ENCODE results near the gene GSDMA.
A peak's percentile ranks its signal among the peaks of the same experiment; 100 is the strongest.

GSDMA gene

GRCh38 chr17:39963829-39964228 is 1.0 kb downstream of the GSDMA start:
- no peak for DNase-seq

- no peak for DNase-seq
These were observed 2.4 kb downstream of the GSDMA start for GRCh38 chr17:39965017-39965699.

GRCh38 chr17:39966771-39967170 is 4.0 kb downstream of the GSDMA start:
- DNase-seq = no peak

- no peak for DNase-seq
These were observed 6.0 kb downstream of the GSDMA start for GRCh38 chr17:39968761-39969160.

GRCh38 chr17:39969375-39969774 is 6.6 kb downstream of the GSDMA start:
- DNase-seq = no peak

GRCh38 chr17:39970157-39970692 is 7.4 kb downstream of the GSDMA start:
- no peak for DNase-seq

GRCh38 chr17:39971076-39971603 is 8.3 kb downstream of the GSDMA start:
- no peak for DNase-seq

- DNase-seq = no peak
These were observed 9.5 kb downstream of the GSDMA start for GRCh38 chr17:39972271-39972670.

DNA sequence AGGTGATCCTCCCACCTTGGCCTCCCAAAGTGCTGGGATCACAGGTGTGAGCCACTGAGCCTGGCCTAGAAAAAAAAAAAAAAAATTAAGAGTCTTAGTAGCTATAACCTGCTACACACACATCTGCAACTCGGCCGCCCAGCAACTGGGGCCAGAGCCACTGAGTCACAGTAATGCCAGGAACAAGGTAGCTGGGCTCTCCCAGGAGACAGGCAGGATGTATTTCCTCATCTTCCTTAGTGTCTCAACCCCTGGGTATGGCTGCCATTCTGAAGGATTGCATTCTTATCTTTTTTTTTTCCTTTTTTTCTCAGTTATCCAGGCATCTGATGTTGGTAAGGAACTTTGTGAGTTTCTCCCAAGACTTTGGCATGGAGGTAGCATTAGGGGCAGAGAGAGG is 10.7 kb downstream of the GSDMA start:
- DNase-seq = no peak

DNA sequence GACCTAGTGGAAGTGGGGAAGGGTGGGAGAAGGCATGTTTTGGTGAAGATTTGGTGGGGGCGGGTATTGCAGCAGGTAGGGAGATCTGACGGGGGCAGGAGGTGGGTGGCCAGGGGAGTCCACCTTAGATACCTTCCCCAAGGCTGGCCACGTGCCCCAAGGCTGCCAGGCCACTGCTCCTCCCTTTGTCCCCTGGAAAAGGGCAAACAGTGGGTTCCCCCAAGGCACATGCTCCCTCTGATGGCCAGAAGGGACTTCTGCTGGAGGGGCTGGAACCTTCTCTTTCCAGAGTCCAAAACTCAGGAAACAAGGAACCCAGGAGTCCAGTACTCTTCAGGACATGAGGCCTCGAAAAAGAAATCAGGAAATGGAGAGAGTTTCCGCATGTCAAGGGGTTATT is 11.6 kb downstream of the GSDMA start:
- DNase-seq = no peak

GRCh38 chr17:39975801-39976200 is 13.0 kb downstream of the GSDMA start:
- DNase-seq = no peak

DNA sequence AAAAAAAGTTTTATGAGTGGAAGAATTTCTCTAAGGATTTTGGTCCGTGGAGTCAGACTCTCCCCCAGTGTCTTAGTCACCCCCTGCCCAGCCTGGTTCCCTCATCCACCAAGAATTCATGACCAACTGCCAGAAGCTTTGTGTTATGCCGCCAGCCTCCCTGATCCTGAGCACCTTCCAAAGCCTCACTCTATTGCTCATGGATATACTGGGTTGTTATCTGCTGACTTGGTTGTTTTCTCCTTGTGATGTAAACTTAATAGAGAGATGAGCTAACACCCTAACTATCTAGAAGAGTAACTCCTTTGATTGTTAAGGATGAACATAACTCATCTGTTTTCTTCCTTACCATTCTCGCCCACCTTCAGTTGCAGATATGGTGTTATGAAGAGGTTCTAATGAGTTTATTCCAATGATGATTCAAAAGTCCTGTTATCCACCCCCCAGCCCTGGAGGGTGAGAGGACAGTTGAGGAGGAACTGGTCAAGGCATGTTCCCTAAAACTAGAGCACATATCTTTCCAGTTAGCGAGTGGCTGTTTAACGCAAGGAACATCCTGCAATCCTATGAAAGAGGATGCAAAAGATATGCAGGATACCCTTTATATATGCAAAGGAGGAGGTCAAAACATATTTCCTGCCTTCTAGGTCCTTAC is 16.3 kb downstream of the GSDMA start:
- DNase-seq = no peak

GRCh38 chr17:39979893-39980350 is 17.1 kb downstream of the GSDMA start:
- DNase-seq = no peak

DNA sequence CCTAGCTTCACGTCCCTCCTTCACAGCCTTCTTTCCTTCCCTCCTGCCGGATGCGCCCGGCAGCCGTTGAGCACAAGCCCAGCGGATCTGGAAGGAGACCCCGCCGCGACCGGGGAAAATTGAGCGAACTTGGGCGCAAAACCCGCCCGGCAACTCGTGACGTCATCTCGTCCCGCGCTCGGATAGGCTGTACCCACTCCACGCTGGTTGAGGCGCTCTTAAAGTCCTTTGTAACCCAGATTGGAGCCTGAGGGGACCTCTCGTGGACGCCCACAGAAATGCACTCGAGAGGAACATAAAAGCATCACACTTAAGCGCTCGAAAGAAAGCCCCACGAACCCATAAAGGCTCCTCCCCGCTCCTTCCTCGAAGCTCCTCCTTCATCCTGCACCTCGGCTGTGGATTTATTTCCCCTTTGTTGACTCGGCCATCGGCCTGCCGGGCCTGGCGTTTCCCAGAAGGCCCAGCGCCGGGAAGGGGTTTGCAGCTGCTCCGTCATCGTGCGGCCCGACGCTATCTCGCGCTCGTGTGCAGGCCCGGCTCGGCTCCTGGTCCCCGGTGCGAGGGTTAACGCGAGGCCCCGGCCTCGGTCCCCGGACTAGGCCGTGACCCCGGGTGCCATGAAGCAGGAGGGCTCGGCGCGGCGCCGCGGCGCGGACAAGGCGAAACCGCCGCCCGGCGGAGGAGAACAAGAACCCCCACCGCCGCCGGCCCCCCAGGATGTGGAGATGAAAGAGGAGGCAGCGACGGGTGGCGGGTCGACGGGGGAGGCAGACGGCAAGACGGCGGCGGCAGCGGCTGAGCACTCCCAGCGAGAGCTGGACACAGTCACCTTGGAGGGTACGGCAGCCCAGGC is 17.8 kb downstream of the GSDMA start, which contains the start of gene PSMD3:
Gene PSMD3, plus strand, starts transcription at position 457 of the 856 bp plus-strand sequence. Its CDS starts 164 bp downstream, at position 621.
- peak; percentile 99 for DNase-seq

- DNase-seq = no peak
These were observed 18.5 kb downstream of the GSDMA start for GRCh38 chr17:39981207-39981741.

DNA sequence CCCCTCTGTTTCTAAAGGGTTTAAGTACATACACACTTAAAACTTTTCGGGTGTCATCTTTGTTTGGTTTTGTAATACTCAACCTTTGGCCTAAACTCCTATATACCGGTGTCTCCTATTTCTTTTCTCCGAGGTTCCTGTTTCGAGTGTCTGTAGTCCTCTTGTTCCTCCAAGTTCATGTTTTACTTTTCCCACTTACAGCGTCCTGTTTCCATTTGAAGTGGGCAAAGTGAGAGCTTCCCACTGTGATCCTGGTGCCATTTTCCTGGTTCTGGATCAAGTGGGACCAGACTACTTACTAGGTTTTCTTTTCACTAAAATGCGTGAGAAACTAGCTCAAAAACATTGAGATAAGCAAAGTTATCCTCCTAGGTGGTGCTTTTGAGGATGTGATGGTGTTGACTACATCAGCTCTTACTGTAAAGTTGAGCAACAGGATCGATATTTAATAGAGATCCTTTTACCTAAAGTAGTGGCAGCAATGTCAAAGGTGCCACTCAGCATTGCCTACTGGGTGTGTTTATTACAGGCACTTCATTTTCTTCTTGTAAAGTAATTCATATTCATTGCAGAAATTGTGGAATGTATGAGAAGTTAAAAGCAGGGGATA is 19.1 kb downstream of the GSDMA start:
- DNase-seq = no peak

GRCh38 chr17:39988206-39988810 is 25.5 kb downstream of the GSDMA start:
- DNase-seq = no peak

DNA sequence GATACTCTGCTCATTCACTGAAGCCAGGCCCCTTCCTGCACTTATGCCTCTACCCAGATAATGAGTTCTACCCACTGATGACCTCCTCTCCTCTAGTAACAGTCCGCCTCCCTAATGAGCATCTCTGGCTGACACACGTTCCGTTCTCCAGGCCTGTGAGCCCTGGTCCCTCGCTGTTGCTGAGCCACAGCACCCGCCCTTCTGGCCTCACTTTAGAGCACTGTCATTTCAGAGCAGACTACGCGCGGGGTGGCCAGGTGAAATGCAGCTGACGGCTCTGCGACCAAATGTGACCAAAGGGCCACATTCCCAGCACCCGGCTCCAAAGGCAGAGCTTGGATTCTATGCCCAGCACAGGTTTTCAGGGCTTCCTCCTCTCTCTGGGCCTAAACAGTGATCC is 31.6 kb downstream of the GSDMA start:
- no peak for DNase-seq

GRCh38 chr17:39995438-39995837 is 32.6 kb downstream of the GSDMA start:
- DNase-seq = no peak

GRCh38 chr17:39996162-39996561 is 33.4 kb downstream of the GSDMA start:
- no peak for DNase-seq

DNA sequence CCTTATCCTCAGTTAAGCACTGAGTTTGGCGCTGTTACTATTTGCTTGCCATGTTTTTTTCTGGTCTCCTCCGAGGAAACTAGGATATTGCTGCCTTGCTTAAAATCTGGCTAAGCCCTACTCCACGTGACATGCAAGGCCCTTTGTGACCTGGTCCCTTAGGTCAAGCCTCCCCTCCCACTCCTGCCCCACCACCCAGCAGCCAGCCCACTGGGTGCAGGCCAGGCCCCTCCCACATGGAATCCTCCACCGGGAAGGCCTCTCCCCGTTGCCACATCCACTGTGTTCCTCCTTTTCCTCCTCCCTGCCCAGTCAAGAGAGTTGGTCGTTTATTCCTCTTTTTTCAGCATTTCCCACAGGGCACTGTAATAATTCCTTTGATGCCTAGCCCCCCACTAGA is 34.0 kb downstream of the GSDMA start:
- DNase-seq = no peak

- no peak for DNase-seq
These were observed 34.7 kb downstream of the GSDMA start for GRCh38 chr17:39997543-39997942.
